ENCODE measurements around the gene KIF26A. TPM values are rescaled to one million over a fixed set of nuclear protein-coding genes. Genes with fewer than 3 reads are reported as not detected.

KIF26A gene
- total RNA-seq, 1 donor from 2014 or later, result 1.4 TPM

DNA sequence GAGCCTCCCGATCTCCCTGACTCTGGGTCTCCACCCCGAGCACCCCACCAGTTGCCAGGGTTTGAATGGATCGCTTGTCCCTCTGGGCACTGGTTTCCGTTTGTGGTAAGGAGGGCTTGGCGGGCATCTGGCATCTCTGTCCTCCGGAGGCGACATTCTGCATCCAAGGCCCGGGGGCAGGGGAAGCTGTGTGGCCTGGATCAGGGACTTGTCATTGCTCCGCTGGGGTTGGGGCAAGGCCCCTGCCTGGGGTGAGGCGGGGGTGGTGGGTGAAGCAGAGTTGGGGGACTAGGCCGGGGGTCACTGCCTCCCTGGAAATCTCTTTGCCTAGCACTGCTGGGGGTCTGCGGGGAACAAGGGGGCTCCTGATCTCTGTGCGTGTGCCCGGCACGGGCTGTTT, 30.2 kb downstream of the KIF26A start:
- no peaks in the 10 kb centered on the region for H3K36me3 Mint-ChIP-seq (ENCODE audit: low read depth, unreplicated experiment)
- DNase-seq (ENCODE audit: low read depth), result no peak
- Histone ChIP-seq H3K27ac (ENCODE audit: low read depth, low read length) (no peak overlapping the region), H3K9me3 (ENCODE audit: insufficient read depth, low read depth, low read length) (no peaks in the 10 kb centered on the region), H4K20me1 (ENCODE audit: insufficient read depth, low read length) (no peaks in the 10 kb centered on the region), H3K4me1 (ENCODE audit: insufficient read depth, low read length) (no peaks in the 10 kb centered on the region), H3K79me2 (ENCODE audit: insufficient read depth, low read length) (no peaks in the 10 kb centered on the region), H3K4me2 (ENCODE audit: low read length) (no peak overlapping the region), H3K9ac (ENCODE audit: low read length) (no peak overlapping the region), H3K4me3 (ENCODE audit: insufficient read depth, low read depth, low read length) (no peak overlapping the region), H3K36me3 (ENCODE audit: insufficient read depth, low read length) (no peaks in the 10 kb centered on the region), H2AFZ (ENCODE audit: low read depth, low read length) (no peak overlapping the region), H3K27me3 (ENCODE audit: insufficient read depth, low read length) (peaks cover 8% of the 10 kb centered on the region)
- no peaks in the 10 kb centered on the region for H3K4me1 Mint-ChIP-seq (ENCODE audit: low read depth, unreplicated experiment)
- no peak overlapping the region for H3K4me3 Mint-ChIP-seq (ENCODE audit: unreplicated experiment)
- H3K27me3 Mint-ChIP-seq (ENCODE audit: low read depth, unreplicated experiment), result peaks cover 2% of the 10 kb centered on the region
- no peak for FAIRE-seq
- TF ChIP-seq EZH2 (IDR thresholded peaks at IDR 0.05; ENCODE audit: insufficient read depth, low read length), result no peak
- TF ChIP-seq, protein P1, sequence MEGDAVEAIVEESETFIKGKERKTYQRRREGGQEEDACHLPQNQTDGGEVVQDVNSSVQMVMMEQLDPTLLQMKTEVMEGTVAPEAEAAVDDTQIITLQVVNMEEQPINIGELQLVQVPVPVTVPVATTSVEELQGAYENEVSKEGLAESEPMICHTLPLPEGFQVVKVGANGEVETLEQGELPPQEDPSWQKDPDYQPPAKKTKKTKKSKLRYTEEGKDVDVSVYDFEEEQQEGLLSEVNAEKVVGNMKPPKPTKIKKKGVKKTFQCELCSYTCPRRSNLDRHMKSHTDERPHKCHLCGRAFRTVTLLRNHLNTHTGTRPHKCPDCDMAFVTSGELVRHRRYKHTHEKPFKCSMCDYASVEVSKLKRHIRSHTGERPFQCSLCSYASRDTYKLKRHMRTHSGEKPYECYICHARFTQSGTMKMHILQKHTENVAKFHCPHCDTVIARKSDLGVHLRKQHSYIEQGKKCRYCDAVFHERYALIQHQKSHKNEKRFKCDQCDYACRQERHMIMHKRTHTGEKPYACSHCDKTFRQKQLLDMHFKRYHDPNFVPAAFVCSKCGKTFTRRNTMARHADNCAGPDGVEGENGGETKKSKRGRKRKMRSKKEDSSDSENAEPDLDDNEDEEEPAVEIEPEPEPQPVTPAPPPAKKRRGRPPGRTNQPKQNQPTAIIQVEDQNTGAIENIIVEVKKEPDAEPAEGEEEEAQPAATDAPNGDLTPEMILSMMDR (IDR thresholded peaks at IDR 0.05; ENCODE audit: insufficient read depth, low read depth, low read length), result no peak
- no peak overlapping the region for H3K27ac Mint-ChIP-seq (ENCODE audit: unreplicated experiment)
- no peaks in the 10 kb centered on the region for H3K9me3 Mint-ChIP-seq (ENCODE audit: unreplicated experiment)

DNA sequence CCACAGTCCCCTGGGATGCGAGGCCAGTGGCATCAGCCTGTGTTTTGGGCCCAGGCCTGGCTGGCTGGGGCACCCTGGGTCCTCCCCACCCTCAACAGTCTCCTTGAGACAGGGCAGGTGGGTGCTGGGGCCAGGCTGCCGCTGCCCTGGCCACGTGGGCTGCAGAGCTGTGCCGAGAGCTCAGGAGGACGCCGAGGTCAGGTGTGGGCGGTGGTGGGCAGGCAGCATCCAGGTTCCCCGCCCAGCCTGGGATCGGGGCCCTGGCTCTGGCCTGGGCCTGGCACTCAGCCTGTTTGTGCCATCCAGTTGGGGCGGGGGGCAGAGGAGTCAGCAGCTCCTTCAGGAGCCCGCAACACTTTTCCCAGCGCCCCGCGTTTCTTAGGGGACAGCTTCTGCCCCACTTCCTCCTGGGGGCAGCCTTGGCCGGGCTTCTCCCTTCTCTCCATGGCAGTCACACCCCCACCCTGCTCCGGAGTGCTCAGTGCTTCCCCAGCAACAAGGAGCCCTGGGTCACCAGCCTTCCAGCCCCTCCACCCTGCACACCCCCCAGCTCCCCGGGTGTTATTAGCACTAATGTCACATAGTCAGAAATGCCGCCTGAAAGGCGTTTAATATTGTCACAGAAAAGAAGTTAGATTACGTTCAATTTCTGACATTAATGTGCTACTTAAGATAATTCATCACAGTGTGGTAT, 30.8 kb downstream of the KIF26A start:
- H3K4me3 Mint-ChIP-seq (ENCODE audit: unreplicated experiment), result no peak overlapping the region
- H3K27ac Mint-ChIP-seq (ENCODE audit: unreplicated experiment), result no peak overlapping the region
- Histone ChIP-seq H3K4me1 (ENCODE audit: insufficient read depth, low read length) (no peaks in the 10 kb centered on the region), H3K27me3 (ENCODE audit: insufficient read depth, low read length) (peaks cover 8% of the 10 kb centered on the region), H4K20me1 (ENCODE audit: insufficient read depth, low read length) (no peaks in the 10 kb centered on the region), H3K79me2 (ENCODE audit: insufficient read depth, low read length) (no peaks in the 10 kb centered on the region), H3K9me3 (ENCODE audit: insufficient read depth, low read depth, low read length) (no peaks in the 10 kb centered on the region), H3K9ac (ENCODE audit: low read length) (no peak overlapping the region), H3K36me3 (ENCODE audit: insufficient read depth, low read length) (no peaks in the 10 kb centered on the region), H3K27ac (ENCODE audit: low read depth, low read length) (no peak overlapping the region), H3K4me3 (ENCODE audit: insufficient read depth, low read depth, low read length) (no peak overlapping the region), H2AFZ (ENCODE audit: low read depth, low read length) (no peak overlapping the region), H3K4me2 (ENCODE audit: low read length) (no peak overlapping the region)
- no peaks in the 10 kb centered on the region for H3K9me3 Mint-ChIP-seq (ENCODE audit: unreplicated experiment)
- H3K4me1 Mint-ChIP-seq (ENCODE audit: low read depth, unreplicated experiment), result no peaks in the 10 kb centered on the region
- DNase-seq (ENCODE audit: low read depth) (no peak), FAIRE-seq (no peak)
- H3K27me3 Mint-ChIP-seq (ENCODE audit: low read depth, unreplicated experiment), result peaks cover 2% of the 10 kb centered on the region
- no peaks in the 10 kb centered on the region for H3K36me3 Mint-ChIP-seq (ENCODE audit: low read depth, unreplicated experiment)
- no peak for TF ChIP-seq EZH2 (IDR thresholded peaks at IDR 0.05; ENCODE audit: insufficient read depth, low read length)
- TF ChIP-seq, protein P1 (IDR thresholded peaks at IDR 0.05; ENCODE audit: insufficient read depth, low read depth, low read length), result no peak

Measured in astrocyte (in vitro differentiated cells and primary cell).